IMR-90 (cell line): ENCODE results near the gene MLLT3. TPM values are rescaled to one million over a fixed set of nuclear protein-coding genes. Genes with fewer than 3 reads are reported as not detected.

Experiments used
- ATAC-seq: fragments of 200-7000 bp; cut with Tn5 transposase; 2 replicates; pipeline ENCODE4 v1.9.1; 2020; ENCODE audit warnings: low read depth, mild to moderate bottlenecking, moderate library complexity
- BruUV-seq: library from RNA; stranded (reverse); fragments of 400-500 nt; replicated peaks from 2 replicates; lab custom pipeline; 2021; lab: Mats Ljungman, UMichigan
- CTCF ChIA-PET: fragments of 300-600 bp; formaldehyde crosslinking; extraction: SDS; loops from one replicate; lab custom pipeline; 2021; ENCODE audit warnings: antibody characterized with exemption; lab: Yijun Ruan, JAX
- POLR2A ChIA-PET: fragments of 300-600 bp; sonication (Branson Sonifier 250); formaldehyde crosslinking; loops from one replicate; lab custom pipeline; 2022; ENCODE audit warnings: antibody characterized with exemption; ENCODE audit not compliant: unreplicated experiment; lab: Charles Lee
- DNase-seq: peaks from one replicate; pipeline ENCODE4 v3.0.0; 2013
- H2AFZ ChIP-seq: replicated peaks from 2 replicates; pipeline ENCODE3; 2013; ENCODE audit warnings: low read length, mild to moderate bottlenecking; ENCODE audit not compliant: poor library complexity
- H2AK5ac ChIP-seq: 2 replicates; pipeline ENCODE4 v1.6.1; 2013; ENCODE audit warnings: low read depth, low read length, inconsistent platforms
- H2AK9ac ChIP-seq: replicated peaks from 2 replicates; pipeline ENCODE3; 2013; ENCODE audit warnings: mild to moderate bottlenecking, low read depth, low read length, moderate library complexity; ENCODE audit not compliant: poor library complexity
- H2BK120ac ChIP-seq: 2 replicates; pipeline ENCODE4 v1.6.1; 2013; ENCODE audit warnings: low read depth, low read length, inconsistent platforms
- H2BK15ac ChIP-seq: 3 replicates; pipeline ENCODE4 v1.6.1; 2013; ENCODE audit warnings: low read depth, low read length, inconsistent platforms
- H2BK20ac ChIP-seq: 2 replicates; pipeline ENCODE4 v1.6.1; 2013; ENCODE audit warnings: low read depth, mild to moderate bottlenecking, inconsistent platforms, low read length, moderate library complexity
- H2BK5ac ChIP-seq: 2 replicates; pipeline ENCODE4 v1.6.1; 2013; ENCODE audit warnings: mild to moderate bottlenecking, low read depth, low read length, inconsistent platforms; ENCODE audit not compliant: poor library complexity, severe bottlenecking
- H3K14ac ChIP-seq: replicated peaks from 2 replicates; pipeline ENCODE4 v1.6.1; 2013; ENCODE audit warnings: low read depth, low read length, inconsistent platforms
- H3K18ac ChIP-seq: 2 replicates; pipeline ENCODE4 v1.6.1; 2013; ENCODE audit warnings: low read depth, low read length, control low read depth
- H3K23ac ChIP-seq: 2 replicates; pipeline ENCODE4 v1.6.1; 2013; ENCODE audit warnings: low read depth, low read length, inconsistent platforms
- H3K27ac ChIP-seq: 2 replicates; pipeline ENCODE4 v1.5.1; 2013; ENCODE audit warnings: mild to moderate bottlenecking, control low read depth, low read length; ENCODE audit not compliant: insufficient read depth
- H3K27me3 ChIP-seq: 2 replicates; pipeline ENCODE4 v1.6.1; 2013; ENCODE audit warnings: low read length; ENCODE audit not compliant: control insufficient read depth, insufficient read depth
- H3K36me3 ChIP-seq: 2 replicates; pipeline ENCODE4 v1.6.1; 2013; ENCODE audit warnings: low read length, mixed read lengths; ENCODE audit not compliant: control insufficient read depth, insufficient read depth
- H3K4ac ChIP-seq: 2 replicates; pipeline ENCODE4 v1.6.1; 2013; ENCODE audit warnings: low read depth, low read length, inconsistent platforms
- H3K4me1 ChIP-seq: 2 replicates; pipeline ENCODE4 v1.6.1; 2013; ENCODE audit warnings: low read length, mixed read lengths; ENCODE audit not compliant: control insufficient read depth, insufficient read depth
- H3K4me2 ChIP-seq: 2 replicates; pipeline ENCODE4 v1.6.1; 2013; ENCODE audit warnings: low read depth, mild to moderate bottlenecking, control low read depth, low read length, moderate library complexity
- H3K4me3 ChIP-seq: 2 replicates; pipeline ENCODE4 v1.5.1; 2013; ENCODE audit warnings: low read depth, mild to moderate bottlenecking, control low read depth, low read length, moderate library complexity; ENCODE audit not compliant: insufficient read depth
- H3K56ac ChIP-seq: 2 replicates; pipeline ENCODE4 v1.6.1; 2013; ENCODE audit warnings: low read length, inconsistent platforms; ENCODE audit not compliant: insufficient read depth; ENCODE audit errors: extremely low read depth
- H3K79me1 ChIP-seq, 2 experiments: 2 replicates each; pipeline ENCODE4 v1.6.1; 2013; ENCODE audit warnings: low read length in 2 of 2, inconsistent platforms in 1 of 2, low read depth in 1 of 2
- H3K9ac ChIP-seq: 2 replicates; pipeline ENCODE4 v1.6.1; 2013; ENCODE audit warnings: low read depth, low read length, control low read depth
- H3K9me1 ChIP-seq: 2 replicates; pipeline ENCODE4 v1.6.1; 2013; ENCODE audit warnings: low read length, inconsistent platforms; ENCODE audit not compliant: insufficient read depth
- H3K9me3 ChIP-seq: 2 replicates; pipeline ENCODE4 v1.6.1; 2013; ENCODE audit warnings: low read length; ENCODE audit not compliant: control insufficient read depth, insufficient read depth
- H4K20me1 ChIP-seq: 2 replicates; pipeline ENCODE4 v1.6.1; 2013; ENCODE audit warnings: low read length, inconsistent platforms; ENCODE audit not compliant: insufficient read depth
- H4K5ac ChIP-seq: 2 replicates; pipeline ENCODE4 v1.6.1; 2013; ENCODE audit warnings: mild to moderate bottlenecking, low read depth, low read length, control low read depth
- H4K8ac ChIP-seq, 2 experiments: 2 replicates each; pipeline ENCODE4 v1.6.1; 2013; ENCODE audit warnings: low read depth in 2 of 2, low read length in 2 of 2, control low read depth in 1 of 2, inconsistent platforms in 1 of 2
- H4K91ac ChIP-seq: 2 replicates; pipeline ENCODE4 v1.6.1; 2013; ENCODE audit warnings: low read depth, low read length, inconsistent platforms; ENCODE audit not compliant: insufficient read depth
- BHLHE40 ChIP-seq: fragments of 150-350 bp; IDR thresholded peaks from 2 replicates; pipeline ENCODE4 v1.6.1; 2016; ENCODE audit warnings: mild to moderate bottlenecking, low read depth, low read length
- CHD1 ChIP-seq: IDR thresholded peaks from 2 replicates; pipeline ENCODE4 v1.6.1; 2012; ENCODE audit warnings: low read depth, low read length, improper control_type of control experiment
- FOS ChIP-seq: fragments of 150-350 bp; IDR thresholded peaks from 2 replicates; pipeline ENCODE4 v1.6.1; 2016; ENCODE audit warnings: low read depth, low read length
- MAFK ChIP-seq: IDR thresholded peaks from 2 replicates; pipeline ENCODE4 v1.6.1; 2012; ENCODE audit warnings: low read depth, low read length, improper control_type of control experiment
- MAZ ChIP-seq: IDR thresholded peaks from 2 replicates; pipeline ENCODE4 v1.6.1; 2012; ENCODE audit warnings: low read depth, mild to moderate bottlenecking, low read length, improper control_type of control experiment, moderate library complexity, borderline replicate concordance
- MXI1 ChIP-seq: IDR thresholded peaks from 2 replicates; pipeline ENCODE4 v1.6.1; 2012; ENCODE audit warnings: low read depth, mild to moderate bottlenecking, low read length, moderate library complexity, borderline replicate concordance
- NFE2L2 ChIP-seq: fragments of 150-350 bp; IDR thresholded peaks from 2 replicates; pipeline ENCODE4 v1.6.1; 2016; ENCODE audit warnings: low read depth, mild to moderate bottlenecking, low read length
- RAD21 ChIP-seq: IDR thresholded peaks from 2 replicates; pipeline ENCODE4 v1.6.1; 2012; ENCODE audit warnings: low read length, improper control_type of control experiment
- RCOR1 ChIP-seq: IDR thresholded peaks from 2 replicates; pipeline ENCODE4 v1.6.1; 2012; ENCODE audit warnings: mild to moderate bottlenecking, low read length, improper control_type of control experiment; ENCODE audit not compliant: insufficient replicate concordance
- RFX5 ChIP-seq: IDR thresholded peaks from 2 replicates; pipeline ENCODE4 v1.8.0; 2012; ENCODE audit warnings: low read depth, mild to moderate bottlenecking, low read length, moderate library complexity
- SMC3 ChIP-seq: fragments of 150-350 bp; IDR thresholded peaks from 2 replicates; pipeline ENCODE4 v1.6.1; 2016; ENCODE audit warnings: low read depth, mild to moderate bottlenecking, antibody characterized with exemption, low read length, moderate library complexity
- WGBS, 2 experiments: methylation state at CpG; one replicate each; pipeline versions ENCODE4 v1.1.5 to v1.1.7; 2013; ENCODE audit warnings: missing lambda C conversion rate in 2 of 2; ENCODE audit not compliant: insufficient read length in 1 of 2; ENCODE audit errors: extremely low coverage in 2 of 2; 5-methylcytosine and 5-hydroxymethylcytosine counted together
- dilution Hi-C: fragments of 300-500 bp; cut with HindIII; formaldehyde crosslinking; loops from one replicate; pipeline ENCODE4 v1.14.3; 2018; ENCODE audit warnings: low sequenced_read_pairs; ENCODE audit not compliant: unreplicated experiment
- in situ Hi-C: fragments of 300-500 bp; cut with MboI; formaldehyde crosslinking; loops from 3 replicates; pipeline ENCODE4 v1.14.3; 2019; ENCODE audit warnings: low sequenced_read_pairs, inconsistent platforms, mixed read lengths
- intact Hi-C: fragments of 100-400 bp; cut with micrococcal nuclease; formaldehyde crosslinking; loops from 2 replicates; pipeline ENCODE4 v1.10.0; 2022
- polyA plus RNA-seq, 3 experiments: library from polyadenylated mRNA; depleted of rRNA; stranded (reverse); fragments of >200 nt; gene quantifications; 2 replicates each; pipeline ENCODE4 v1.2.3, GENCODE V29; 2012; ENCODE audit warnings: low replicate concordance in 1 of 3
- total RNA-seq: library from RNA; depleted of rRNA; stranded (reverse); fragments of >200 nt; gene quantifications from 2 replicates; pipeline ENCODE4 v1.2.3, GENCODE V29; 2012
- TF ChIP-seq, protein P1 (sequence below): fragments of 150-350 bp; IDR thresholded peaks from 2 replicates; pipeline ENCODE4 v1.6.1; 2017; ENCODE audit warnings: mild to moderate bottlenecking, antibody characterized with exemption, low read length, low read depth
- TF ChIP-seq, protein P2 (sequence below): fragments of 150-350 bp; IDR thresholded peaks from 2 replicates; pipeline ENCODE4 v1.6.1; 2016; ENCODE audit warnings: low read depth, mild to moderate bottlenecking, low read length, moderate library complexity, borderline replicate concordance
- TF ChIP-seq, protein P3 (sequence below): conservative IDR thresholded peaks from 2 replicates; pipeline ENCODE4 v1.5.1; 2012; ENCODE audit warnings: mild to moderate bottlenecking, low read depth, low read length, improper control_type of control experiment

The MLLT3 gene
- total and polyA plus RNA-seq, 2 of the 4 experiments (the other 2 are of a cell fraction), result 10.4 to 21.1 TPM

DNA sequence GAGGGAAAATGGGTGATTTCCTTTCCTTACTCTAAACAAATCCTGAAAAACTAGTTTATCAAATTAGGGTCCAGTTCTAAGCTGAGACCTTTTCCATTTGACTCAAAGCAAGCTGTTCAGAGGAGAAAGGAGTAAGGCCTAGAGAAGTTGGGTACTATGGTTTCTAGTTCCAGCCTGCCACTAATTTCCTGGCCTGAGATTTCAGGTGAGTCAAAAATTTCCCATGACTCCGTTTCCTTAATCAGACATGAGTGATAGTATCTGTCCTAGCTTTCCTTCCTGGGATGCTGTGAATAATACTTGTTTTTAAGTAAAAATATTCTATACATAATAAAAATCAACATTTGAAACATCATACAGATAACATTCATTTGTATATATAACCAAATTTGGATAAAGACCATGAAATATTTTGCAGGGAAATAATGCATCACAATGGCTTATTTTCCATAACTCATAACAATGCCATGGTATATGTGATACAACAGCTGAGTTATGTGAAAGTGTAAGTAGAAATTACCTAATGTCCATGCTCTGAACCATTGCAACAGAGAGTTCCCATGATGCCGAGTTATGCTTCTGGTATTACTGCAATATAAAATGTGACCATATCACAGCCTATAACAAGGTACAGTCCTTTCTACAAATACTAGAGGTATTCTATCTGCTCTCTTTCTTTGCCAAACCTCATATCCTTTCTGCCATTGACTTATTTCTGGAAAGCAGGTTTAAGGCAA, 142.7 kb downstream of the MLLT3 start:
- Histone ChIP-seq H3K27me3 (no peaks in the 10 kb centered on the region), H4K20me1 (peaks cover 3% of the 10 kb centered on the region; the same call in 1 of the 2 replicates), H3K4me2 (no peak overlapping the region), H4K8ac (no peak overlapping the region), H3K14ac (no peak overlapping the region), H3K4me1 (peaks cover 2% of the 10 kb centered on the region), H3K18ac (no peak overlapping the region), H3K4me3 (no peak overlapping the region), H3K56ac (no peak overlapping the region), H3K23ac (no peak overlapping the region), H4K91ac (no peak overlapping the region), H3K9ac (no peak overlapping the region), H3K9me1 (no peaks in the 10 kb centered on the region), H3K79me1 (peaks cover 7 to 9% of the 10 kb centered on the region in 2 experiments; a peak in 3 of 4 replicates), H3K27ac (no peak overlapping the region), H2AK9ac (no peak overlapping the region), H3K9me3 (no peaks in the 10 kb centered on the region), H4K5ac (no peak overlapping the region), H2BK15ac (no peak overlapping the region), H3K36me3 (no peaks in the 10 kb centered on the region), H2AFZ (no peak overlapping the region), H2AK5ac (no peak overlapping the region), H2BK5ac (no peak overlapping the region), H3K4ac (no peak overlapping the region), H2BK20ac (no peak overlapping the region), H2BK120ac (no peak overlapping the region)
- DNase-seq (peak; percentile 26), ATAC-seq (no peak)
- TF ChIP-seq FOS (no peak), MAFK (no peak), RFX5 (no peak), MXI1 (no peak), SMC3 (no peak), RAD21 (no peak), BHLHE40 (no peak), NFE2L2 (no peak), RCOR1 (no peak), MAZ (no peak), CHD1 (no peak)
- TF ChIP-seq, protein P1, sequence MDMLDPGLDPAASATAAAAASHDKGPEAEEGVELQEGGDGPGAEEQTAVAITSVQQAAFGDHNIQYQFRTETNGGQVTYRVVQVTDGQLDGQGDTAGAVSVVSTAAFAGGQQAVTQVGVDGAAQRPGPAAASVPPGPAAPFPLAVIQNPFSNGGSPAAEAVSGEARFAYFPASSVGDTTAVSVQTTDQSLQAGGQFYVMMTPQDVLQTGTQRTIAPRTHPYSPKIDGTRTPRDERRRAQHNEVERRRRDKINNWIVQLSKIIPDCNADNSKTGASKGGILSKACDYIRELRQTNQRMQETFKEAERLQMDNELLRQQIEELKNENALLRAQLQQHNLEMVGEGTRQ, result no peak
- TF ChIP-seq, protein P2, sequence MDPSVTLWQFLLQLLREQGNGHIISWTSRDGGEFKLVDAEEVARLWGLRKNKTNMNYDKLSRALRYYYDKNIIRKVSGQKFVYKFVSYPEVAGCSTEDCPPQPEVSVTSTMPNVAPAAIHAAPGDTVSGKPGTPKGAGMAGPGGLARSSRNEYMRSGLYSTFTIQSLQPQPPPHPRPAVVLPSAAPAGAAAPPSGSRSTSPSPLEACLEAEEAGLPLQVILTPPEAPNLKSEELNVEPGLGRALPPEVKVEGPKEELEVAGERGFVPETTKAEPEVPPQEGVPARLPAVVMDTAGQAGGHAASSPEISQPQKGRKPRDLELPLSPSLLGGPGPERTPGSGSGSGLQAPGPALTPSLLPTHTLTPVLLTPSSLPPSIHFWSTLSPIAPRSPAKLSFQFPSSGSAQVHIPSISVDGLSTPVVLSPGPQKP, result no peak
- TF ChIP-seq, protein P3, sequence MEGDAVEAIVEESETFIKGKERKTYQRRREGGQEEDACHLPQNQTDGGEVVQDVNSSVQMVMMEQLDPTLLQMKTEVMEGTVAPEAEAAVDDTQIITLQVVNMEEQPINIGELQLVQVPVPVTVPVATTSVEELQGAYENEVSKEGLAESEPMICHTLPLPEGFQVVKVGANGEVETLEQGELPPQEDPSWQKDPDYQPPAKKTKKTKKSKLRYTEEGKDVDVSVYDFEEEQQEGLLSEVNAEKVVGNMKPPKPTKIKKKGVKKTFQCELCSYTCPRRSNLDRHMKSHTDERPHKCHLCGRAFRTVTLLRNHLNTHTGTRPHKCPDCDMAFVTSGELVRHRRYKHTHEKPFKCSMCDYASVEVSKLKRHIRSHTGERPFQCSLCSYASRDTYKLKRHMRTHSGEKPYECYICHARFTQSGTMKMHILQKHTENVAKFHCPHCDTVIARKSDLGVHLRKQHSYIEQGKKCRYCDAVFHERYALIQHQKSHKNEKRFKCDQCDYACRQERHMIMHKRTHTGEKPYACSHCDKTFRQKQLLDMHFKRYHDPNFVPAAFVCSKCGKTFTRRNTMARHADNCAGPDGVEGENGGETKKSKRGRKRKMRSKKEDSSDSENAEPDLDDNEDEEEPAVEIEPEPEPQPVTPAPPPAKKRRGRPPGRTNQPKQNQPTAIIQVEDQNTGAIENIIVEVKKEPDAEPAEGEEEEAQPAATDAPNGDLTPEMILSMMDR, result no peak
- no TSS peak for BruUV-seq
- ChIA-PET POLR2A (no interaction called here), CTCF (interaction anchor here (0.8 kb wide), 1 partner anchor 13 kb away, joined by 4 read pairs; no protein-coding TSS in a partner anchor)
- no CpG with 5 or more reads among the region's 2 CpGs for WGBS, 2 experiments
- dilution Hi-C loops, result no loop called here
- in situ Hi-C loops, result no loop called here
- intact Hi-C loops, result no loop called here
